HG02798 (cell line): ENCODE measurements around the gene AGT.
"Not testable (repeated sequence)": the region's sequence is repeated elsewhere in the genome, so short reads cannot be mapped to it uniquely, and the experiment has no call there.

Experiments
- ATAC-seq: cut with Tn5 transposase; IDR thresholded peaks from one replicate; pipeline ENCODE4 v1.9.1; 2021; ENCODE audit warnings: mild to moderate bottlenecking; ENCODE audit not compliant: unreplicated experiment, poor library complexity

AGT gene

GRCh38 chr1:230708631-230709580 is 5.0 kb downstream of the AGT start:
- ATAC-seq = no peak

GRCh38 chr1:230707732-230708630 is 5.9 kb downstream of the AGT start:
- ATAC-seq = no peak

- no peak for ATAC-seq
Measured at GRCh38 chr1:230706887-230707731, 6.8 kb downstream of the AGT start.

- no peak for ATAC-seq
Measured at GRCh38 chr1:230706020-230706699, 7.8 kb downstream of the AGT start.

- ATAC-seq = no peak
Measured at GRCh38 chr1:230705289-230706019, 8.5 kb downstream of the AGT start.

- ATAC-seq = no peak
Measured at GRCh38 chr1:230704830-230705229, 9.1 kb downstream of the AGT start.

- no peak for ATAC-seq
Measured at GRCh38 chr1:230703679-230704385, 10.1 kb downstream of the AGT start.

- ATAC-seq = no peak
Measured at GRCh38 chr1:230702934-230703678, 10.8 kb downstream of the AGT start.

- ATAC-seq = no peak
Measured at GRCh38 chr1:230701895-230702768, 11.8 kb downstream of the AGT start.

- ATAC-seq = no peak
Measured at GRCh38 chr1:230701434-230701833, 12.5 kb downstream of the AGT start.

GRCh38 chr1:230700132-230700531 is 13.8 kb downstream of the AGT start:
- no peak for ATAC-seq

GRCh38 chr1:230699716-230700115 is 14.2 kb downstream of the AGT start:
- no peak for ATAC-seq

- ATAC-seq = not testable (repeated sequence)
Measured at GRCh38 chr1:230698964-230699363, 15.0 kb downstream of the AGT start.

GRCh38 chr1:230698130-230698529 is 15.8 kb downstream of the AGT start:
- no peak for ATAC-seq

GRCh38 chr1:230696722-230697437 is 17.0 kb downstream of the AGT start:
- no peak for ATAC-seq

GRCh38 chr1:230696218-230696617 is 17.7 kb downstream of the AGT start:
- ATAC-seq = no peak
